ACC112 (cell line): ENCODE data around the gene GRM7.
"Not testable (repeated sequence)": the region's sequence is repeated elsewhere in the genome, so short reads cannot be mapped to it uniquely, and the experiment has no call there.

Source experiments
- H2AFZ ChIP-seq: fragments of 200-600 bp; sonication (generic); one replicate; pipeline ENCODE4 v1.6.0; 2017; ENCODE audit warnings: antibody characterized with exemption, low read length; ENCODE audit not compliant: unreplicated experiment
- H3K27ac ChIP-seq: fragments of 200-600 bp; sonication (generic); 2 replicates; pipeline ENCODE4 v1.5.1; 2014; ENCODE audit warnings: low read depth, mild to moderate bottlenecking, antibody characterized with exemption, low read length, moderate library complexity
- H3K27me3 ChIP-seq: fragments of 200-600 bp; sonication (generic); 2 replicates; pipeline ENCODE4 v1.6.1; 2014; ENCODE audit warnings: mild to moderate bottlenecking, antibody characterized with exemption, low read length, moderate library complexity, mixed read lengths; ENCODE audit not compliant: insufficient read depth
- H3K36me3 ChIP-seq: fragments of 200-600 bp; sonication (generic); 2 replicates; pipeline ENCODE4 v1.6.1; 2016; ENCODE audit warnings: mild to moderate bottlenecking, antibody characterized with exemption, low read length, moderate library complexity, mixed read lengths; ENCODE audit not compliant: insufficient read depth
- H3K4me1 ChIP-seq: fragments of 200-600 bp; sonication (generic); one replicate; pipeline ENCODE4 v1.6.1; 2016; ENCODE audit warnings: low read length, mixed read lengths; ENCODE audit not compliant: insufficient read depth, unreplicated experiment, control insufficient read depth
- H3K4me3 ChIP-seq: fragments of 200-600 bp; sonication (generic); 2 replicates; pipeline ENCODE4 v1.5.1; 2014; ENCODE audit warnings: mild to moderate bottlenecking, low read depth, low read length
- H3K79me2 ChIP-seq: fragments of 200-600 bp; sonication (generic); one replicate; pipeline ENCODE4 v1.6.0; 2016; ENCODE audit warnings: low read length; ENCODE audit not compliant: control insufficient read depth, unreplicated experiment, insufficient read depth

Gene GRM7

GRCh38 chr3:6862880-6863195, 1.9 kb downstream of the GRM7 start:
- no peak overlapping the region for H3K4me3 ChIP-seq

GRCh38 chr3:6867269-6867668, 6.4 kb downstream of the GRM7 start:
- H3K4me3 ChIP-seq, result no peak overlapping the region
- no peaks in the 10 kb centered on the region for H3K4me1 ChIP-seq
- H3K79me2 ChIP-seq, result no peaks in the 10 kb centered on the region
- H3K36me3 ChIP-seq, result no peaks in the 10 kb centered on the region
- peaks cover 7% of the 10 kb centered on the region; the same call in 1 of the 2 replicates for H3K27me3 ChIP-seq
- H3K27ac ChIP-seq, result no peak overlapping the region
- no peak overlapping the region for H2AFZ ChIP-seq

More at GRCh38 chr3:6862880-6863195, 1.9 kb downstream of the GRM7 start:
- Histone ChIP-seq H3K36me3 (no peaks in the 10 kb centered on the region), H2AFZ (no peak overlapping the region), H3K79me2 (no peaks in the 10 kb centered on the region), H3K27me3 (peaks cover 22% of the 10 kb centered on the region), H3K4me1 (no peaks in the 10 kb centered on the region), H3K27ac (no peak overlapping the region)

- Histone ChIP-seq H3K36me3 (no peaks in the 10 kb centered on the region), H3K79me2 (no peaks in the 10 kb centered on the region), H3K27me3 (no peaks in the 10 kb centered on the region), H3K4me1 (no peaks in the 10 kb centered on the region), H3K4me3 (no peak overlapping the region), H3K27ac (no peak overlapping the region), H2AFZ (no peak overlapping the region)
Measured at GRCh38 chr3:6878731-6879130, 17.8 kb downstream of the GRM7 start.

GRCh38 chr3:6912240-6912639, 51.3 kb downstream of the GRM7 start:
- no peaks in the 10 kb centered on the region for H3K4me1 ChIP-seq
- H3K79me2 ChIP-seq, result no peaks in the 10 kb centered on the region

GRCh38 chr3:6915898-6916297, 55.0 kb downstream of the GRM7 start:
- H3K36me3 ChIP-seq, result no peaks in the 10 kb centered on the region
- no peaks in the 10 kb centered on the region for H3K79me2 ChIP-seq
- H2AFZ ChIP-seq, result no peak overlapping the region

More at GRCh38 chr3:6912240-6912639, 51.3 kb downstream of the GRM7 start:
- Histone ChIP-seq H3K4me3 (no peak overlapping the region), H3K36me3 (no peaks in the 10 kb centered on the region), H3K27ac (no peak overlapping the region), H2AFZ (no peak overlapping the region), H3K27me3 (no peaks in the 10 kb centered on the region)

GRCh38 chr3:6921066-6921465, 60.2 kb downstream of the GRM7 start:
- Histone ChIP-seq H3K27ac (no peak overlapping the region), H3K79me2 (no peaks in the 10 kb centered on the region), H3K4me3 (no peak overlapping the region), H3K4me1 (no peaks in the 10 kb centered on the region), H3K36me3 (no peaks in the 10 kb centered on the region), H2AFZ (no peak overlapping the region), H3K27me3 (no peaks in the 10 kb centered on the region)

More at GRCh38 chr3:6915898-6916297, 55.0 kb downstream of the GRM7 start:
- Histone ChIP-seq H3K27me3 (no peaks in the 10 kb centered on the region), H3K27ac (no peak overlapping the region), H3K4me3 (no peak overlapping the region), H3K4me1 (no peaks in the 10 kb centered on the region)

- Histone ChIP-seq H3K27ac (no peak overlapping the region), H2AFZ (no peak overlapping the region), H3K4me1 (no peaks in the 10 kb centered on the region), H3K4me3 (no peak overlapping the region), H3K36me3 (no peaks in the 10 kb centered on the region), H3K27me3 (no peaks in the 10 kb centered on the region), H3K79me2 (no peaks in the 10 kb centered on the region)
Measured at GRCh38 chr3:6921876-6922275, 61.0 kb downstream of the GRM7 start.

GRCh38 chr3:6928064-6928463, 67.1 kb downstream of the GRM7 start:
- H2AFZ ChIP-seq, result no peak overlapping the region
- no peaks in the 10 kb centered on the region for H3K4me1 ChIP-seq
- no peaks in the 10 kb centered on the region for H3K79me2 ChIP-seq
- H3K36me3 ChIP-seq, result no peaks in the 10 kb centered on the region
- no peaks in the 10 kb centered on the region for H3K27me3 ChIP-seq
- no peak overlapping the region for H3K27ac ChIP-seq
- H3K4me3 ChIP-seq, result no peak overlapping the region

GRCh38 chr3:6929918-6930317, 69.0 kb downstream of the GRM7 start:
- H3K4me3 ChIP-seq, result no peak overlapping the region
- no peaks in the 10 kb centered on the region for H3K4me1 ChIP-seq
- H3K27ac ChIP-seq, result no peak overlapping the region
- no peaks in the 10 kb centered on the region for H3K79me2 ChIP-seq
- H3K27me3 ChIP-seq, result no peaks in the 10 kb centered on the region
- no peaks in the 10 kb centered on the region for H3K36me3 ChIP-seq
- no peak overlapping the region for H2AFZ ChIP-seq

DNA sequence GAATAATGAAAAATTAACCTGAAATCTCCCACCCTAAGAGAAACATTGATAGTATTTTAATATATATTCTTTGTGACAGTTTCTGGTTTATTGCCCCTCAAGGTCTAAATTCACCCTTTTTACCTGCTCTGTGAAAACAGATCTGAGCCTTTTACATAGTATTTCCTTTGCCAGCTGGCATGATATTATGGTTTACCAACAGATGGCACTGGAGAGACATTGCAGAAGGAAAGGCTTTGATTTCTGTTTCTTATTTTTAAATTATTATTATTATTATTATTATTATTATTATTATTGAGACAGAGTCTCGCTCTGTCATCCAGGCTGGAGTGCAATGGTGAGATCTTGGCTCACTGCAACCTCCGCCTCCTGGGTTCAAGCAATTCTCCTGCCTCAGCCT, 74.5 kb downstream of the GRM7 start:
- H3K27me3 ChIP-seq, H3K27ac ChIP-seq, H3K4me3 ChIP-seq, H3K36me3 ChIP-seq, H2AFZ ChIP-seq, H3K79me2 ChIP-seq, H3K4me1 ChIP-seq: not testable (repeated sequence)

GRCh38 chr3:6935970-6936369, 75.1 kb downstream of the GRM7 start:
- no peaks in the 10 kb centered on the region for H3K36me3 ChIP-seq
- no peaks in the 10 kb centered on the region for H3K27me3 ChIP-seq
- no peak overlapping the region for H2AFZ ChIP-seq
- H3K79me2 ChIP-seq, result no peaks in the 10 kb centered on the region
- H3K4me1 ChIP-seq, result no peaks in the 10 kb centered on the region
- H3K4me3 ChIP-seq, result no peak overlapping the region
- no peak overlapping the region for H3K27ac ChIP-seq

GRCh38 chr3:6962801-6963200, 101.9 kb downstream of the GRM7 start:
- H3K27ac ChIP-seq, result no peak overlapping the region
- H3K4me3 ChIP-seq, result no peak overlapping the region
- H2AFZ ChIP-seq, result no peak overlapping the region
- H3K27me3 ChIP-seq, result no peaks in the 10 kb centered on the region
- H3K4me1 ChIP-seq, result no peaks in the 10 kb centered on the region
- no peaks in the 10 kb centered on the region for H3K36me3 ChIP-seq
- no peaks in the 10 kb centered on the region for H3K79me2 ChIP-seq
